Caco-2 (cell line): Measurements from ENCODE around the gene TSR2. TPM values are rescaled to one million over a fixed set of nuclear protein-coding genes. Genes with fewer than 3 reads are reported as not detected.

ENCODE experiments used
- BruUV-seq: library from RNA; stranded (reverse); fragments of 400-500 nt; replicated peaks from 2 replicates; lab custom pipeline; 2021; lab: Mats Ljungman, UMichigan
- CTCF ChIA-PET: fragments of 300-600 bp; sonication (Branson Sonifier 250); formaldehyde crosslinking; loops from one replicate; lab custom pipeline; 2022; ENCODE audit warnings: antibody characterized with exemption; lab: Charles Lee
- POLR2A ChIA-PET: fragments of 300-600 bp; sonication (Branson Sonifier 250); formaldehyde crosslinking; loops from one replicate; lab custom pipeline; 2022; ENCODE audit warnings: antibody characterized with exemption; lab: Charles Lee
- DNase-seq, 2 experiments: peaks; one replicate each; pipeline versions ENCODE4 v3.0.0 to v3.0.0-alpha.2; 2020 to 2022
- H3K27me3 ChIP-seq: replicated peaks from 2 replicates; pipeline ENCODE4 v1.6.0; 2011; ENCODE audit warnings: low read length; ENCODE audit not compliant: control insufficient read depth, insufficient read depth
- H3K36me3 ChIP-seq: 2 replicates; pipeline ENCODE4 v1.5.1; 2011; ENCODE audit warnings: low read length; ENCODE audit not compliant: control insufficient read depth, insufficient read depth
- H3K4me1 ChIP-seq: fragments of 250-450 bp; sonication (Bioruptor Pico); 2 replicates; pipeline ENCODE4 v1.5.1; 2020; ENCODE audit warnings: mild to moderate bottlenecking
- H3K4me3 ChIP-seq: 2 replicates; pipeline ENCODE4 v1.5.1; 2011; ENCODE audit warnings: low read depth, mild to moderate bottlenecking, control low read depth, low read length
- H3K9me3 ChIP-seq: fragments of 250-450 bp; sonication (Bioruptor Pico); 2 replicates; pipeline ENCODE4 v1.5.1; 2020; ENCODE audit warnings: mild to moderate bottlenecking, moderate library complexity
- H3K27ac Mint-ChIP-seq: one replicate; pipeline ENCODE4 v1.8.0; 2022; ENCODE audit warnings: mixed read lengths; ENCODE audit not compliant: unreplicated experiment
- H3K27me3 Mint-ChIP-seq: one replicate; pipeline ENCODE4 v1.8.0; 2022; ENCODE audit warnings: mixed read lengths; ENCODE audit not compliant: insufficient read depth, unreplicated experiment
- H3K36me3 Mint-ChIP-seq: one replicate; pipeline ENCODE4 v1.8.0; 2022; ENCODE audit warnings: mild to moderate bottlenecking, mixed read lengths; ENCODE audit not compliant: insufficient read depth, unreplicated experiment
- H3K4me1 Mint-ChIP-seq: one replicate; pipeline ENCODE4 v1.8.0; 2022; ENCODE audit warnings: low read depth, mixed read lengths; ENCODE audit not compliant: unreplicated experiment
- H3K4me3 Mint-ChIP-seq: one replicate; pipeline ENCODE4 v1.8.0; 2022; ENCODE audit warnings: mild to moderate bottlenecking, moderate library complexity, mixed read lengths; ENCODE audit not compliant: unreplicated experiment
- H3K9me3 Mint-ChIP-seq: one replicate; pipeline ENCODE4 v1.8.0; 2022; ENCODE audit warnings: mixed read lengths; ENCODE audit not compliant: unreplicated experiment
- intact Hi-C: fragments of 100-400 bp; cut with micrococcal nuclease; formaldehyde crosslinking; loops from one replicate; pipeline ENCODE4 v1.10.0; 2022; ENCODE audit not compliant: unreplicated experiment
- total RNA-seq: library from RNA; stranded (reverse); gene quantifications from 2 replicates; pipeline ENCODE4 v1.2.3, GENCODE V29; 2022
- TF ChIP-seq, protein P1 (sequence below), 2 experiments: fragments of 200-600 bp in 1 of 2; IDR thresholded peaks; 1 replicate in 1 of 2; 2 replicates in 1 of 2; pipeline versions ENCODE4 v1.5.1 to v1.8.0; 2011 to 2022; ENCODE audit warnings: antibody characterized with exemption in 1 of 2, control low read depth in 1 of 2, inconsistent platforms in 1 of 2, low read depth in 1 of 2, low read length in 1 of 2, mild to moderate bottlenecking in 1 of 2, moderate library complexity in 1 of 2; ENCODE audit not compliant: insufficient read depth in 1 of 2, severe bottlenecking in 1 of 2, unreplicated experiment in 1 of 2

Gene TSR2
- total RNA-seq, 1 experiment from 2014 or later: 45.7 TPM

DNA sequence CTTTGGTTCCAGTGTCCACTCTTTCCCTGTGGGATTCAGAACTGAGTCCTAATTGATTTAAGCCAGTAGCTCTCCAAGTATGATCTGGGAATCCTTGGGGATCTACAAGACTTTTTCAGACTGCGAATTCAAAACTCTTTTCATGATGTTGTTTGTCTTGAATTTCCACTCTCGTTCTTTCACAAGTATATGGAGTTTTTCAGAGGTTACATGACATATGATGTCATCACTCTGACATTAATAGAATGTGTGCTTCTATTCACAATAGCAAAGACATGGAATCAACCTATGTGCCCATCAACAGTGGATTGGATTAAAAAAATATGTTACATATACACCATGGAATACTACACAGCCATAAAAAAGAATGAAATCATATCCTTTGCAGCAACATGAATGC is 23.2 kb upstream of the TSR2 start:
- no TSS peak for BruUV-seq
- H3K4me1 ChIP-seq: no peaks in the 10 kb centered on the region
- no peak for DNase-seq
- intact Hi-C loops: no loop called here
- Mint-ChIP-seq H3K27ac (no peak overlapping the region), H3K4me3 (no peak overlapping the region), H3K9me3 (no peaks in the 10 kb centered on the region), H3K36me3 (no peaks in the 10 kb centered on the region), H3K27me3 (peaks cover 3% of the 10 kb centered on the region), H3K4me1 (no peaks in the 10 kb centered on the region)
- H3K27me3 ChIP-seq: no peaks in the 10 kb centered on the region
- CTCF ChIA-PET: no interaction called here
- no peaks in the 10 kb centered on the region for H3K9me3 ChIP-seq
- no peaks in the 10 kb centered on the region for H3K36me3 ChIP-seq
- POLR2A ChIA-PET: no interaction called here
- TF ChIP-seq, protein P1, sequence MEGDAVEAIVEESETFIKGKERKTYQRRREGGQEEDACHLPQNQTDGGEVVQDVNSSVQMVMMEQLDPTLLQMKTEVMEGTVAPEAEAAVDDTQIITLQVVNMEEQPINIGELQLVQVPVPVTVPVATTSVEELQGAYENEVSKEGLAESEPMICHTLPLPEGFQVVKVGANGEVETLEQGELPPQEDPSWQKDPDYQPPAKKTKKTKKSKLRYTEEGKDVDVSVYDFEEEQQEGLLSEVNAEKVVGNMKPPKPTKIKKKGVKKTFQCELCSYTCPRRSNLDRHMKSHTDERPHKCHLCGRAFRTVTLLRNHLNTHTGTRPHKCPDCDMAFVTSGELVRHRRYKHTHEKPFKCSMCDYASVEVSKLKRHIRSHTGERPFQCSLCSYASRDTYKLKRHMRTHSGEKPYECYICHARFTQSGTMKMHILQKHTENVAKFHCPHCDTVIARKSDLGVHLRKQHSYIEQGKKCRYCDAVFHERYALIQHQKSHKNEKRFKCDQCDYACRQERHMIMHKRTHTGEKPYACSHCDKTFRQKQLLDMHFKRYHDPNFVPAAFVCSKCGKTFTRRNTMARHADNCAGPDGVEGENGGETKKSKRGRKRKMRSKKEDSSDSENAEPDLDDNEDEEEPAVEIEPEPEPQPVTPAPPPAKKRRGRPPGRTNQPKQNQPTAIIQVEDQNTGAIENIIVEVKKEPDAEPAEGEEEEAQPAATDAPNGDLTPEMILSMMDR (IDR thresholded peaks at IDR 0.05; ENCODE audit: insufficient read depth in 1 of 2, low read depth in 1 of 2, low read length in 1 of 2, severe bottlenecking in 1 of 2, unreplicated experiment in 1 of 2): no peak
- H3K4me3 ChIP-seq: no peak overlapping the region

DNA sequence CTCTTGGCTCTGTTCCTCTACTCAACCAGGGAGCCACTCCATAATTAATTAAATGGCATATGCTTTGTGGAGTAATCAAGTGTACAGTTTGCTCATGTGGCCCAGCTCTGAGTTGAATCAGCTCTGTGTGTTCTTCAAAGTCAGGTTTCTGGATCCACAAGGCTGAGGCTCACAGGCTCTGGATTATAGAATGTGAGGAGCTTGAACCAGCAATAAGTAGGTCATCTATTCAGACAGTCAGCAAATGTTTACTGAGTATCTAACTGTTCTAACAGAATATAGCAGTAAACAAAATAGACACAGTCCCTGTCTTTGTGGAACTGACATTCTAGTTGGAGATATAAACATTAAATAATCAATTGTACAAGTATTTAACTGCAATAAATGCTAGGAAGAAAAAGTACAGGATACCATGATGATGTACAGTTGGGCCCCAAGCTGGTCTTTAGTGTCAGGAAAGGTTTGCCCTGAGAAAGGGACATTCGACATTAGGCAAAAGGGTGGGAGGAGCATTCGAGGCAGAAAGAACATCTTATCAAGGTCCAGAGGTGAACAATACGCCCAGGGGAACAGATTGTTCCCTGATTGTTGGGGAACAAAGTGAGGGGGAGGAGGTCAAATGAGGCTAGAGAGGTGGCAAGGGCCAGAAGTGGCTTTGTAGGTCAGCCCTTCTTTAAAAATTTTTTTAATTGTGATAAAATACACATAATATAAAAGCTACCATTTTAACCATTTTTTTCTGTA is 20.5 kb upstream of the TSR2 start:
- ChIA-PET POLR2A (no interaction called here), CTCF (no interaction called here)
- Mint-ChIP-seq H3K27ac (no peak overlapping the region), H3K4me3 (no peak overlapping the region), H3K4me1 (no peaks in the 10 kb centered on the region), H3K9me3 (no peaks in the 10 kb centered on the region), H3K36me3 (no peaks in the 10 kb centered on the region), H3K27me3 (peaks cover 3% of the 10 kb centered on the region)
- Histone ChIP-seq H3K27me3 (no peaks in the 10 kb centered on the region), H3K9me3 (no peaks in the 10 kb centered on the region), H3K4me3 (no peak overlapping the region), H3K4me1 (no peaks in the 10 kb centered on the region), H3K36me3 (no peaks in the 10 kb centered on the region)
- BruUV-seq: no TSS peak
- TF ChIP-seq, protein P1 (IDR thresholded peaks at IDR 0.05; ENCODE audit: insufficient read depth in 1 of 2, low read depth in 1 of 2, low read length in 1 of 2, severe bottlenecking in 1 of 2, unreplicated experiment in 1 of 2): no peak
- intact Hi-C loops: no loop called here
- DNase-seq: no peak

DNA sequence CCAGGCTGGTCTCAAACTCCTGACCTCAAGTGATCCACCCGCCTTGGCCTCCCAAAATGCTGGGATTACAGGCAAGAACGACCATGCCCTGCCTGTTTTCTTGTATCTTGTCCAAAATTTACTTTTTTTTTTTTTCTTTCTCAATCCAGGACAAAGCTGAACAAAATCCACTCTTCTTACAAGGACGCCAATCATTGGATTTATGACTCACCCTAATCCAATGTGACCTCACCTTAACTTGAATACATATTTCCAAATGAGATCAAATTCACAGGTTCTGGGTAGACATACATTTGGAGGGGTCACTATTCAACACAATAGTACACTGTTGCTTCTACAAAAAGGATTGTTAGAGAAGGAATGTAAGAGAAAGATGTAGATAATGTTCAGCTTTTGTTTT is 18.0 kb upstream of the TSR2 start:
- no peak overlapping the region for H3K4me3 ChIP-seq
- H3K9me3 Mint-ChIP-seq: no peaks in the 10 kb centered on the region
- H3K36me3 Mint-ChIP-seq: no peaks in the 10 kb centered on the region
- H3K36me3 ChIP-seq: no peaks in the 10 kb centered on the region
- no peaks in the 10 kb centered on the region for H3K9me3 ChIP-seq
- H3K27me3 ChIP-seq: no peaks in the 10 kb centered on the region
- no peak overlapping the region for H3K27ac Mint-ChIP-seq
- TF ChIP-seq, protein P1 (IDR thresholded peaks at IDR 0.05; ENCODE audit: insufficient read depth in 1 of 2, low read depth in 1 of 2, low read length in 1 of 2, severe bottlenecking in 1 of 2, unreplicated experiment in 1 of 2): no peak
- H3K27me3 Mint-ChIP-seq: peaks cover 3% of the 10 kb centered on the region
- DNase-seq: no peak
- no peaks in the 10 kb centered on the region for H3K4me1 Mint-ChIP-seq
- no peaks in the 10 kb centered on the region for H3K4me1 ChIP-seq
- intact Hi-C loops: no loop called here
- BruUV-seq: no TSS peak
- H3K4me3 Mint-ChIP-seq: no peak overlapping the region
- ChIA-PET POLR2A (no interaction called here), CTCF (no interaction called here)
